Endothelial cell of umbilical vein (primary cell): ENCODE data around the gene SPON1. TPM values are rescaled to one million over a fixed set of nuclear protein-coding genes. Genes with fewer than 3 reads are reported as not detected.

Experiments used
- BruUV-seq: library from RNA; stranded (reverse); fragments of 400-500 nt; replicated peaks from 2 replicates; lab custom pipeline; 2021; lab: Mats Ljungman, UMichigan
- CTCF ChIA-PET: fragments of 300-600, 350-600 bp; sonication (Branson Sonifier 250); formaldehyde crosslinking; loops from one replicate; lab custom pipeline; 2021; ENCODE audit warnings: antibody characterized with exemption, inconsistent platforms; lab: Charles Lee
- POLR2A ChIA-PET: fragments of 300-600, 350-600 bp; sonication (Branson Sonifier 250); formaldehyde crosslinking; loops from one replicate; lab custom pipeline; 2021; ENCODE audit warnings: antibody characterized with exemption, inconsistent platforms; lab: Charles Lee
- DNase-seq: peaks from one replicate; pipeline ENCODE4 v3.0.0-alpha.2; 2011; ENCODE audit warnings: low read depth, low spot score
- FAIRE-seq: peaks from 2 replicates; lab custom pipeline; 2011; peaks lifted over from hg19 to GRCh38; lab: Jason Lieb, UNC
- H2AFZ ChIP-seq: 2 replicates; pipeline ENCODE4 v1.6.0; 2012; ENCODE audit warnings: low read depth, low read length, control low read depth, inconsistent platforms
- H3K27ac ChIP-seq: 2 replicates; pipeline ENCODE4 v1.5.1; 2011; ENCODE audit warnings: low read depth, mild to moderate bottlenecking, control low read depth, low read length, moderate library complexity; ENCODE audit not compliant: insufficient read depth
- H3K27me3 ChIP-seq, 2 experiments: 2 replicates each; pipeline versions ENCODE4 v1.6.0 to v1.6.1; 2011; ENCODE audit warnings: low read length in 2 of 2, mixed read lengths in 1 of 2; ENCODE audit not compliant: control insufficient read depth in 2 of 2, insufficient read depth in 2 of 2
- H3K36me3 ChIP-seq, 2 experiments: 2 replicates in 1 of 2; 3 replicates in 1 of 2; pipeline ENCODE4 v1.5.1; 2011; ENCODE audit warnings: low read length in 2 of 2, mild to moderate bottlenecking in 1 of 2, moderate library complexity in 1 of 2; ENCODE audit not compliant: control insufficient read depth in 2 of 2, insufficient read depth in 2 of 2; ENCODE audit errors: extremely low read depth in 1 of 2
- H3K4me1 ChIP-seq: 3 replicates; pipeline ENCODE4 v1.5.1; 2011; ENCODE audit warnings: mild to moderate bottlenecking, low read length; ENCODE audit not compliant: control insufficient read depth, insufficient read depth; ENCODE audit errors: extremely low read depth
- H3K4me2 ChIP-seq: 2 replicates; pipeline ENCODE4 v1.6.1; 2011; ENCODE audit warnings: low read length, control low read depth, mixed read lengths; ENCODE audit not compliant: insufficient read depth
- H3K4me3 ChIP-seq, 3 experiments: fragments of 200-600 bp in 1 of 3; sonication (generic), shearing (Covaris generic) in 1 of 3; replicated peaks in 1 of 3; 2 replicates each; pipeline ENCODE4 v1.5.1; 2011 to 2016; ENCODE audit warnings: control low read depth in 3 of 3, low read length in 3 of 3, mild to moderate bottlenecking in 2 of 3, inconsistent platforms in 1 of 3, low read depth in 1 of 3, moderate library complexity in 1 of 3; ENCODE audit not compliant: insufficient read depth in 1 of 3
- H3K79me2 ChIP-seq: 2 replicates; pipeline ENCODE4 v1.6.0; 2012; ENCODE audit warnings: low read length, inconsistent platforms; ENCODE audit not compliant: control insufficient read depth, insufficient read depth
- H3K9ac ChIP-seq: replicated peaks from 2 replicates; pipeline ENCODE3; 2011; ENCODE audit warnings: low read length, control low read depth; ENCODE audit not compliant: insufficient read depth; ENCODE audit errors: extremely low read depth
- H3K9me1 ChIP-seq: replicated peaks from 3 replicates; pipeline ENCODE4 v1.6.0; 2011; ENCODE audit warnings: mild to moderate bottlenecking, low read length; ENCODE audit not compliant: control insufficient read depth, insufficient read depth; ENCODE audit errors: extremely low read depth
- H3K9me3 ChIP-seq: replicated peaks from 2 replicates; pipeline ENCODE4 v1.5.1; 2012; ENCODE audit warnings: low read length, inconsistent platforms; ENCODE audit not compliant: control insufficient read depth, insufficient read depth
- H4K20me1 ChIP-seq: replicated peaks from 2 replicates; pipeline ENCODE3; 2011; ENCODE audit warnings: mild to moderate bottlenecking, low read length; ENCODE audit not compliant: control insufficient read depth, insufficient read depth; ENCODE audit errors: extremely low read depth
- EZH2 ChIP-seq: IDR thresholded peaks from 2 replicates; pipeline ENCODE4 v1.6.1; 2012; ENCODE audit warnings: borderline replicate concordance, low read depth, mild to moderate bottlenecking, moderate library complexity, low read length, inconsistent platforms; ENCODE audit not compliant: severe bottlenecking
- FOS ChIP-seq: IDR thresholded peaks from 2 replicates; pipeline ENCODE4 v1.6.1; 2011; ENCODE audit warnings: mild to moderate bottlenecking, low read length, moderate library complexity, borderline replicate concordance; ENCODE audit not compliant: insufficient read depth
- GATA2 ChIP-seq: IDR thresholded peaks from 2 replicates; pipeline ENCODE4 v1.7.0; 2011; ENCODE audit warnings: low read depth, mild to moderate bottlenecking, moderate library complexity, mixed read lengths, low read length; ENCODE audit not compliant: insufficient read length, insufficient read depth
- JUN ChIP-seq: IDR thresholded peaks from 2 replicates; pipeline ENCODE4 v1.6.1; 2011; ENCODE audit warnings: borderline replicate concordance, low read depth; ENCODE audit not compliant: insufficient read length, insufficient read depth
- MYC ChIP-seq: IDR thresholded peaks from one replicate; pipeline ENCODE4 v1.6.1; 2011; ENCODE audit warnings: mild to moderate bottlenecking, low read depth, low read length
- POLR2A ChIP-seq: IDR thresholded peaks from 2 replicates; pipeline ENCODE4 v1.6.1; 2012; ENCODE audit warnings: low read depth, mild to moderate bottlenecking, control low read depth, low read length
- POLR2AphosphoS5 ChIP-seq: IDR thresholded peaks from 2 replicates; pipeline ENCODE4 v1.6.1; 2012; ENCODE audit warnings: low read depth, mild to moderate bottlenecking, control low read depth, low read length, moderate library complexity; ENCODE audit not compliant: insufficient read depth
- dilution Hi-C: fragments of 300-500 bp; cut with MboI; formaldehyde crosslinking; loops from one replicate; pipeline ENCODE4 v1.15.0; 2019; ENCODE audit warnings: low sequenced_read_pairs; ENCODE audit not compliant: extremely low pct_ligation_motif_present
- intact Hi-C: fragments of 100-400 bp; cut with micrococcal nuclease; formaldehyde crosslinking; loops from one replicate; pipeline ENCODE4 v1.10.0; 2022
- polyA plus RNA-seq, 4 experiments: library from polyadenylated mRNA; depleted of rRNA in 3 of 4; stranded (reverse) in 3 of 4; unstranded in 1 of 4; fragments of >200 nt; gene quantifications; 2 replicates each; pipeline versions ENCODE4 v1.2.1 to v1.2.3, GENCODE V29; 2011 to 2012; ENCODE audit warnings: missing spikeins in 1 of 4
- total RNA-seq: library from RNA; stranded (reverse); gene quantifications from 2 replicates; pipeline ENCODE4 v1.2.3, GENCODE V29; 2021
- TF ChIP-seq, protein P1 (sequence below): IDR thresholded peaks from 2 replicates; pipeline ENCODE4 v1.6.1; 2011; ENCODE audit not compliant: insufficient read depth, insufficient read length
- TF ChIP-seq, protein P2 (sequence below), 2 donors: IDR thresholded peaks; 1 replicate in 1 of 2; 2 replicates in 1 of 2; pipeline ENCODE4 v1.5.1; 2011; ENCODE audit warnings: low read length in 2 of 2, mild to moderate bottlenecking in 2 of 2, moderate library complexity in 2 of 2, control low read depth in 1 of 2, inconsistent platforms in 1 of 2, low read depth in 1 of 2; ENCODE audit not compliant: insufficient read depth in 1 of 2; ENCODE audit errors: extremely low read depth in 1 of 2

SPON1 gene
- total and polyA plus RNA-seq, 2 donors (not counting 3 experiments of a cell fraction or from before 2014, with no cell fraction given), result 0.31 TPM; not detected in 1

- Histone ChIP-seq H3K4me1 (no peaks in the 10 kb centered on the region), H3K9me1 (no peaks in the 10 kb centered on the region), H3K36me3 (no peaks in the 10 kb centered on the region), H2AFZ (no peak overlapping the region), H4K20me1 (no peaks in the 10 kb centered on the region), H3K9me3 (no peaks in the 10 kb centered on the region), H3K4me2 (no peak overlapping the region), H3K79me2 (no peaks in the 10 kb centered on the region), H3K9ac (no peak overlapping the region), H3K27ac (no peak overlapping the region), H3K4me3 (no peak overlapping the region), H3K27me3 (no peaks in the 10 kb centered on the region)
- DNase-seq (no peak), FAIRE-seq (no peak)
- dilution Hi-C loops (no loop called here), intact Hi-C loops (no loop called here)
- CTCF ChIA-PET, result no interaction called here
- POLR2A ChIA-PET, result no interaction called here
- no TSS peak for BruUV-seq
- TF ChIP-seq, protein P1, sequence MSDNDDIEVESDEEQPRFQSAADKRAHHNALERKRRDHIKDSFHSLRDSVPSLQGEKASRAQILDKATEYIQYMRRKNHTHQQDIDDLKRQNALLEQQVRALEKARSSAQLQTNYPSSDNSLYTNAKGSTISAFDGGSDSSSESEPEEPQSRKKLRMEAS, result no peak
- TF ChIP-seq MYC, result no peak
- no peak for TF ChIP-seq FOS
- TF ChIP-seq POLR2AphosphoS5, result no peak
- TF ChIP-seq, protein P2, sequence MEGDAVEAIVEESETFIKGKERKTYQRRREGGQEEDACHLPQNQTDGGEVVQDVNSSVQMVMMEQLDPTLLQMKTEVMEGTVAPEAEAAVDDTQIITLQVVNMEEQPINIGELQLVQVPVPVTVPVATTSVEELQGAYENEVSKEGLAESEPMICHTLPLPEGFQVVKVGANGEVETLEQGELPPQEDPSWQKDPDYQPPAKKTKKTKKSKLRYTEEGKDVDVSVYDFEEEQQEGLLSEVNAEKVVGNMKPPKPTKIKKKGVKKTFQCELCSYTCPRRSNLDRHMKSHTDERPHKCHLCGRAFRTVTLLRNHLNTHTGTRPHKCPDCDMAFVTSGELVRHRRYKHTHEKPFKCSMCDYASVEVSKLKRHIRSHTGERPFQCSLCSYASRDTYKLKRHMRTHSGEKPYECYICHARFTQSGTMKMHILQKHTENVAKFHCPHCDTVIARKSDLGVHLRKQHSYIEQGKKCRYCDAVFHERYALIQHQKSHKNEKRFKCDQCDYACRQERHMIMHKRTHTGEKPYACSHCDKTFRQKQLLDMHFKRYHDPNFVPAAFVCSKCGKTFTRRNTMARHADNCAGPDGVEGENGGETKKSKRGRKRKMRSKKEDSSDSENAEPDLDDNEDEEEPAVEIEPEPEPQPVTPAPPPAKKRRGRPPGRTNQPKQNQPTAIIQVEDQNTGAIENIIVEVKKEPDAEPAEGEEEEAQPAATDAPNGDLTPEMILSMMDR (IDR thresholded peaks at IDR 0.05; ENCODE audit: extremely low read depth in 1 of 2, insufficient read depth in 1 of 2, low read depth in 1 of 2, low read length in 2 of 2), result no peak
- TF ChIP-seq POLR2A, result no peak
- no peak for TF ChIP-seq GATA2
- TF ChIP-seq JUN, result no peak
- TF ChIP-seq EZH2, result no peak
Observed at GRCh38 chr11:14133381-14133780, 170.9 kb downstream of the SPON1 start.
